GM19193 (cell line): ENCODE results near the gene FAM117B.

Experiments used
- POLR2A ChIP-seq: IDR thresholded peaks from 4 replicates; pipeline ENCODE4 v1.6.1; 2011; ENCODE audit not compliant: insufficient read depth, insufficient read length; ENCODE audit errors: extremely low read depth

The FAM117B gene

DNA sequence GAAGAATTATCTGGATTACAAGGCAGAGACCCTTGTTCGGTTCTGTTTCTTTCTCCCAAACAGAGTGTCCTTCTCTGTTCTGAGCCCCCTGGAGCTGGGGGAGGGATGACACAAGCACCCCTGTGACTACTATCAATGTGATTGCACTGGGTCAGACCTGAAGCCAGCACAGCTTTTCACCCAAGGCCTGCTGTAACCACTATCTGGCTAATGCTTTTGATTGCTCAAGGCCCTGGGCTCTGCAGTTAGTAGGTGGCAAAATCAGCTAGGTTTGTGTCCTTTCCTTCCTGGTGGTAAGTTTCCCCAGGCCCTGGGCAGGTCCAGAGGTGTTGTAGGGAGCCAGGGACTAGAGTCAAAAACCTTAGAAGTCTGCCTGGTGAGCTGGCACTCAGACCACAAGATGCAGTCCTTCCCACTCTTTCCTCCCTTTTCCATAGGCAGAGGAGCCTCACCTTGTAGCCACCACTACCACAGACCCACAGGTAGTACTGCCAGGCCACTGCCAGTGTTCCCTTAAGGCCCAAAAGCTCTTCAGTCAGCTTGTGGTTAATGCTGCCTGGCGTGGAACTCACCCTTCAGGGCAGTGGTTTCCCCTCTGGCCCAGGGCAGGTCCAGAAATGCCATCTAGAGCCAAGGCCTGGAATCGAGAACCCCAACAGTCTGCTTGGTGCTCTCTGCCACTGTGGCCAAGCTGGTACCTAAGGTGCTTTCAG, 83.0 kb downstream of the FAM117B start:
- TF ChIP-seq POLR2A, result no peak

DNA sequence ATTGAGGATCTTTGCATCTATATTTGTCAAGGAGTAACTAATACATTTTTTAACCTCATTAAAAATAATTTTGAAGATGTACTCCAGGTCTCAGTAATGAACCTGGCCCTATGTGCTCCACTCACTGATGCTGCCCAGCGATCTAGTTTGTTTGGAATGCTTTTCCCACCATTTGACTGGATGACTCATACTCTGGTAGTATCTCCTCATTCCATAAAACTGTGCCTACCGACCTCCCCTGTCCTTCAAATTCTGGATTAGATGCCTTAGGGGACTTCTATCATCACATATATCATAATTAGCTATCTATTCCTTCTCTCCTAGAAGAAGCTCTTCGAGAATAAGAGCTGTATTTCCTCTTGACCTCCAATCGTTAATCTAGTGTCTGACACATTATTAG, 83.8 kb downstream of the FAM117B start:
- no peak for TF ChIP-seq POLR2A

DNA sequence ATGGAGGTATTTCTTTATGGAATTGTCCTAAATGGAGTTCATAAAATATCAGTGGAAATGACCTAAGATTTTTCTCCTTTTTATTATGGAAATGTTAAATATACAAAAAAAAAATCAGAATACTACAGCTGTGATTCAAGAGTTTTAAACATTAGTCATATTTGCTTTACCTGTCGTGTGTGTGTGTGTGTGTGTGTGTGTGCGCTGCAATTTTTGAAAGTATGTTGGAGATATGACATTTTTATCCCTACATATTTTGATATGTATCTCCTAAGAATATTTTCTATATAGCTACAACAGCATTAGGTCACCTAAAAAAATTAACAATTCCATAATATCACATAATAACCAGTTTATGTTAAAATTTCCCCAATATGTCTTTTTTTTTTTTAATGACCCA, 85.5 kb downstream of the FAM117B start:
- TF ChIP-seq POLR2A, result no peak

DNA sequence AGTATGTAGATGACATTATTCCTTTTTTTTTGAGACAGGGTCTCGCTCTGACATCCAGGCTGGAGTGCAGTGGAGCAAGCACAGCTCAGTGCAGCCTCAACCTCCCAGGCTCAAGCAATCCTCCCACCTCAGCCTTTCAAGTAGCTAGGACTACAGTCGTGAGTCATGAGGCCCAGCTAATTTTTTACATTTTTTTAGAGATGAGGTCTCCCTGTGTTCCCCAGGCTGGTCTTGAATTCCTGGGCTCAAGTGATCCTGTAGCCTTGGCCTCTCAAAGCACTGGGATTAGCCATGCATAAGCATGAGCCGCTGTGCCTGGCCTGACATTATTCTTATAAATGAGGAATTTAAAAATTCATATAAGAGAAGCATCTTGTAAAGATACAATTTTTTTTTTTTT, 86.9 kb downstream of the FAM117B start:
- no peak for TF ChIP-seq POLR2A

DNA sequence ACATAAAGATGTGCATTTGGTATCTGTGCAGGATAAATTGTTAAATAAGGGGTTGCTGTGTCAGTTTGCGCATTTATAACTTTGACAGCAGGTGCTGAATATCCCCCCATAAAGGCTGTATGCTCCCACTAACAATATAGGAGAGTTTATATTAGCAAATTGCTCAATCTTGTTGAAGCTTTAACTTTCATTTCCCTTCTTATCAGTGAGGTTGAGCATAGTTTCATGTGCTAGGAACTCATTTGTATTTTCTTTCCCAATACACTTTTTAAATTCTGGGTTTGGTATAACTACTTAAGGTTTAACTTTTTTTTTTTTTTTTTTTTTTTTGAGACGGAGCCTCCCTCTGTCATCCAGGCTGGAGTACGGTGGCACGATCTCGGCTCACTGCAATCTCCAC, 89.0 kb downstream of the FAM117B start:
- TF ChIP-seq POLR2A, result no peak

DNA sequence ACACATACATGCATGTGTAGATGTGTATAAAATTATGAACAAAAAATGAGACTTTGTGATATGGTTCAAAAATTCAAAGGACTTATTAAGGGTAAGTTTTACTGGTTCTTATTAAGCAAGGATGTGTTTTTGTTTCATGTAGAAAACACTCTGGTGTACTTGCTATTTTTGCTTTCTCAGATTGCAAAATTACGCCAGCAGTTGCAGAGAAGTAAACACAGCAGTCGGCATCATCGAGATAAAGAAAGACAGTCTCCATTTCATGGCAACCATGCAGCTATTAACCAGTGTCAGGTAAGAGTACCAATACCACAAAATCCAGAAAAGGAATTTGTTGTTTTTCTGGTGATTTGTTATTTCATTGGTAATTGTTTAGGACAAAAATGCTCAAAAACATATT, 91.3 kb downstream of the FAM117B start:
- no peak for TF ChIP-seq POLR2A

DNA sequence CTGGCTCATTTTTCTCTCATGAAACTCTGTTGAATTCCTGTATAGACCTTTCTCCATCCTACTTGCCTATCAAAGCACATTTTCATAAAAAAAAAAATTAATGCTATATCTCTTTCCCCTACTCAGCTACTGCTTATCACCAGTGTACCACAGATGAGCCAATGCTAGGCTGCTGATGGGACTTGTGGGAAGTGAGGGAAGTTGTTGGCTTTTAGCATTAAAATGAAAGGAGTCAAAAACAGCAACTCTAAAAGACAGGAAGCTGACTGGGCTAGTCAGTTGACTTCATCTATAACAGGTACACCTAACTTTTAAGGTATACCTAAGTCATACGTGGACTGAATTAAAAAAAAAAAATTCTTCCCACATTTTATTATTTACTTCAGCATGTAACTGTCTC, 102.1 kb downstream of the FAM117B start:
- no peak for TF ChIP-seq POLR2A

DNA sequence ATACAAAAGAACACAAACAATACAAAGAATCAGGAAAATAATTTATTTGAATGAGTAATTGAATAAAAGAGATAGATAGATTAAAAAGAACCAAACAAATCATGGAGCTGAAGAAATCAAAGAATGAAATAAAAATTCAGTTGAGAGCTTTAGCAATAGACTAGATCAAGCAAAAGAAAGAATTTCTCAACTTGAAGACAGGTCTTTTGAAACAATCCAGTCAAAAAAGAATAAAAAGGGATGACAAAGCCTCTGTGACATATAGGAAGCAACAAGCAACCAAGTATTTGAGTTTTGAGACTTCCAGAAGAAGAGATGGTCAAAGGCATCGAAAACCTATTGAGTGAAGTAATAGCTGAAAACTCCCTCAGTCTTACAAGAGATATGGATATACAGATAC, 108.8 kb downstream of the FAM117B start:
- no peak for TF ChIP-seq POLR2A

DNA sequence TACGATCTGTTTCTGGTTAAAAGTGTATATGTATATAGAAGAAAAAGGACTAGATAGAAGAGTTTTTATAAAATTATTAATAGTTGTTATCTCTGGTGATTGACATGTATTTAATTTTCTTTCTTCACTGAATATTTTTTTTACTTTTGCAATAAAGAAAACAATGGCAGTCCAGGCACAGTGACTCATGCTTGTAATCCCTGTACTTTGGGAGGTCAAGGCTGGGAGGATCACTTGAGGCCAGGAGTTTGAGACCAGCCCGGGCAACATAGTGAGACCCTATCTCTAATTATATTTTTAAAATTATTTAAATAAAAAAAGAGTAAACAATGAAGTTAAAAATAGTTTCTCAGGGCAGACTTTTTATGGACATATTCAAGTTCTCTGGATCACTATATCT, 114.7 kb downstream of the FAM117B start:
- TF ChIP-seq POLR2A, result no peak

DNA sequence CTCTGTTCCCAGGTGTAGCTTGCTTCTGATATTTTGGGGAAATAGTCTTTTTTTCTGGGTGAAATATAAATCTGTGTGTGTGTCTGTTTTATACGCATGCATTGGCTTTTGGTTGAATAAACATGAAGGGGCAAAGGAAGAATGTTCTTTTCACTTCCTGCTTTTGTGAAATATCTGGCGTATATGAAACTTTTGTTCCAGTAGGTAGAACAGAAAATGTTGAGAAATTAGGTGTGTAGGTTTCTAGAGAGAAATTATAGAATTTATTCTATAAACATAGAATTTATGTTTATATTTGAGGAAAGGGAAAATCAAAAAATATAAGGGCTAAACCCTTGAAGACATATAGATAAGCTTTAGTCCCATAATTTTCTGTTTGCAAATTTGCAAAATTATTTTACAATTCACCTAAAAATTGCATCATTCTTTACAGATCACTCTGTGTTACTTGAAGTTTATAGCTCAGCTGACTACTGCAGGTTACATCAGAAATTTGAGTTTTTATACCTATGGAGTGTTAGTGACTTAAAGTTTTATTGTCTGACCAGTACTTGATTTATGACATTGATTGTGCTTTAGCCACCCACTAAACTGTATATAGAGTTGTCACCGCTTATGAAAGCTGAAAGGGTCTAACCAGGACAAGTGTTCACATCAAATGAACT, 116.1 kb downstream of the FAM117B start:
- TF ChIP-seq POLR2A, result no peak

DNA sequence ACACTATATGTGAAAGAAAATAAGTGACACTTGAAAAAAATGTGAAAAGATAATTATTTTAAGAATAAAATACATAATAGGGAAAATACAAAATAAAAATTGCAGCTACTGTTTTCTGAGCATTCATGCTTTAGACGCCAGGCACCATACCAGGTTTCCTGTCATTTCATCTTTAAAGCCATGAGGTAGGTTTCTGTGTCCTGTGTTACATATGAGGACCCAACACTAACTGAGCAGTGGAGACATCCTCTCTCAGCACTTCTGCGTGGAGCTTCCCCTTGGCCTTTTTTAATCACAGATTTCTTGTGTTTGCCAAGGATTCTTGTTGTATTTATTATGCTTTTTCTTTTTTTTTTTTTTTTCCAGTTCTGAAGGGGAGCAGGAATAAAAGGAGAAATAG, 117.3 kb downstream of the FAM117B start:
- no peak for TF ChIP-seq POLR2A

DNA sequence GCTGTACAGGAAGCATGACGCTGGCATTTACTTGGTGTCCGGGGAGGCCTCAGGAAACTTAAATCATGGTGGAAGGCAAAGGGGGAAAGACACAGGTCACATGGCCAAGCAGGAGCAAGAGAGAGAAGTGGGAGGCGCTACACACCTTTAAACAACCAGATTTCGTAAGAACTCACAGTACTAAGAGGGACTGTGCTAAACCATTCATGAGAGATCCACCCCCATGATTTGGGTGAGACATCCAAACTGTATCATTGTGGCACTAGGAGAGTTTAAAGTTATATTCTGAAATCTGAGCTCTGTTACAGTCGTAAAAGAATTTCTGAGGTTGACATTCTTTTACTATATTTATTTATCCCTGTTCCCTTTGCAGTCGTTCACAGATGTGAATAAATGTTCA, 120.2 kb downstream of the FAM117B start:
- no peak for TF ChIP-seq POLR2A

DNA sequence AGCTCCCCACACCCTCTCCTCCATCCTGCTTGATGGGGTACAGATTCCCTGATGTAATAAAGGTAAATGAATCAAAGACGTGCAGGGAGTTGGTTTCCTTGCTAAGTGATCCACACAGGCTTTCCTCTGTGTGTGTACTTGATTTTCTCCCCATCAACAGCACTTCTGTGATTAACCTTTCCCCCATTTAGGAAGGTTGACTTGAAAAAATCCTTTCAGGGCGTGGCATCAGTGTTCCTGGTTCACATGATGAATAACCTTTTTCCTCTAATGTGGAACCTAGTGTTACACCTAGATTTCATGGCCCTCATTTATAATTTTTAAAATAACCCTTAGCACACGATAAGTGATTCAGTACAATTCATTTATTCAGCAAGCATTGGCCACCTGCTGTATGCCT, 121.8 kb downstream of the FAM117B start:
- no peak for TF ChIP-seq POLR2A

DNA sequence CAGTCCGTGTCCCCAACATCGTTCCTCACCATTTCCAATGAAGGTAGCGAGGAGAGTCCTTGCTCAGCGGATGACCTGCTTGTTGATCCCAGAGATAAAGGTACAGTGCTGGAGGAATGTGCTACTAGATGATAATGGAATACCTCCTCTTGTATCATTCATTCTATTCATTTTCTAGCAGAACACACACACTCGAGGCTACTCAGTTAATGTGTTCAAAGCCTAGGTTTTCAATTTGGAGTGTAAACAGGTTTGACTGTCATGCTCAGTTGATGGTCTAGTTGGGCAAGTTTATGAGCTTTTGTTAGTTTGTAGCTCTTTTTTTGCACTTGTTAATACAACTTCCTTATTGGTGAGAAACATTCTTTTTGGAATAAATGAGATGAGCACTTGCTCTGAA, 122.6 kb downstream of the FAM117B start:
- no peak for TF ChIP-seq POLR2A

DNA sequence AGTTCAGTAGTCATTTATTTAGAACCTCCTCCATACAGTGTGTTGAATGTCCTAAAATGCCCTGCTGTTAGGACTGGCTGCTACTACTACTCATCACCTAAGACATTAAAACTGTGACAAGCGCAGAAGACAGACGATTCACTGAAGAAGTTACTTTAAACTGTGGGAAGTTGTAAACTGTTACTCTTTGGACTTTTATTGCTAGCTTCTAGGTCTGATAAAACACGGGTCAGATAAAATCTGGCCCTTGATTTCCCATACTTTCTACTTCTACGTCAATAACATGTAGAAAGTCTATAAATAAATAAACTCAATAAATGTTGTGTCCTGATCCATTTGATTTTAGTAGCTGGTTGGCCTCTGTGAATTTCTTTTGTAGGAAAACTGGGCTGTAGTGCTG, 123.4 kb downstream of the FAM117B start:
- no peak for TF ChIP-seq POLR2A

DNA sequence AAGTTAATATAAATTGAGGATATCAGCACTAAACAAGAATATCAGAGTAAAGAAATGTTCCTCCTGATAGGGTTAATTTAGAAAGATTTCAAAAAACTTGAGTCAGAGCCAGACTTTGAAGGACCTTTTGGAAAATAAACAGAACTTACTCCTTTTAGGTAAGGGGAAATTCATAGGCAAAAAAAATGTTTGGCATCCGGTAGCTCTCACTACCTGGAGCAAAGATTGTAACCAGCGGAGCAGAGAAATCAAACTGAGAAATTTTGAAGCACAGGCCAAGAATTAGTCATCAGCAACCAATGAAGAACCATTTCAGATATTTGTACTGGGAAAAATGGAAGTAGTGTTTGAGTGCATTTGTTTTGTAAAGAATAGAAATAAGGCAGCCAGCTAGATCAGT, 123.8 kb downstream of the FAM117B start:
- no peak for TF ChIP-seq POLR2A
